ENCODE data around the gene STK25. TPM values are rescaled to one million over a fixed set of nuclear protein-coding genes. Genes with fewer than 3 reads are reported as not detected.
"Not testable (repeated sequence)": the region's sequence is repeated elsewhere in the genome, so short reads cannot be mapped to it uniquely, and the experiment has no call there.

STK25 gene
- total RNA-seq, 1 donor from 2014 or later, result 445 TPM

DNA sequence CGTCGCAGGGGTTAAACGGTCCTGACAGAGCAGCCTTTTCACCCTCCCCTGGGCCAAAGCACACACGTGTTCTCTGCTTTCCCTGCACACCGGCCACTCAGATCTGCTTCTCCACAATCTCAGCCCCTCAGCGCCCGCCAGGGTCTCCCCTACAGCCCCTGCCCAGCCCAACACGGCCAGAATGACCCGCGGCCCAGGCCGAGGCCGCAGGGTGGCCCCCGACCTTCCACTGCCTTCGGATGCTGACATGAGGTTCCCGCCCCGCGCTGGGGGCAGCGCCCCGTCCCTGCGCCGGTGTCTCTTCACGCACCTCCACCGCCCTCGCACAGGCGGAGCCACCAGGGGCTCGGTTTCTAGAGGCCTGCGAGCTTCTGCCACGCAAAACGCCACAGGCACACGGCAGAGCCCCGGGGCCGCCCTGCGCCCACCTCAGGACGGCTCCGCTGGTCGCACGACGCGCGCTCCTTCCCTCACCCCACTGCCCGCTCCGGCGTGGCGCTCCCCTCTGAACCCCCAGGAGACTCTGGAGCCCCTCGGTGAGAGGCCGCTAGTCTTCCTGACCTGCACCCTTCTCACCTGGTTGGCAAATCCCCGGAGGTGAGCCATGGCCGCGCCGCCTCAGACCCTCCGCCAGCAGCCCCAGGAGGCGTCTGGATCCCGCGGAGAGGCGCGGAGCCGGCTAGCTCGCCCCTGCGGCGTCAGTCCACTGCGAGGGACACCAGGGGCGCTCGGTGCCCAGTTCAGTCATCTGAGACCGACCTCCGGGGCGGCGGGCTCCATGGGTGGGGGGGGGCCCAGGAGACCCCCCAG lies 749 bp downstream of the STK25 start:
- peak; percentile 71 for DNase-seq

DNA sequence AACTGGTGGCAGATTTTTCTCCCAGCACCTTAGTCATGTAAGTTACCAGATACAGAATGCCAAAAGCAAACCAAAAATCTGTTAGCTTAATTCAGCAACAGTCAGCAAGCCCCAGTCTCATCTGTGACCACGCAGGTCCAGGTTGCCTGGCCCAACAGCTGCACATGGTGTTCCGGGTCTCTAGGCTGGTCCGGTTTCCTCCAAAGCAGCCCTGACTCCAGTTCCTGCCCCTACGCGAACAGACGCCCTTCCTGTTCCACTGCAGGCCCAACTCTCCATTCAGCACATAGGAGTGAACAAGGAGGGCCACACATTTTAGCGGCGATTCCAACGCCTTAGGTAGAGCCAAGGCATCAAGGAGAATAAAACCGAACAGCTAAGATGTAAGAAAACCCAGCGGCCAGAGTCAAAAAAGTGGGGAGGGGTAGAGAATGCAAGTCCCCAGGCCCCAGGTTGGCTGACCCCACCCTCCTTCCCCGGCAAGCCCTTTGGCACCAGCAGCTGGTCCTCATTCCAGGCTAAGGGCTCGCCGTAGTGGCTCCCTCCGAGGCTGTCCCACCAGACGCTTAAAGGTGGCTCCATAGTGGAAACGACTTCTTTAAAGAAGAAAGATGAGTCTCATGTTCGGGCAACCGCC lies 1.5 kb downstream of the STK25 start:
- DNase-seq, result peak; percentile 71

DNA sequence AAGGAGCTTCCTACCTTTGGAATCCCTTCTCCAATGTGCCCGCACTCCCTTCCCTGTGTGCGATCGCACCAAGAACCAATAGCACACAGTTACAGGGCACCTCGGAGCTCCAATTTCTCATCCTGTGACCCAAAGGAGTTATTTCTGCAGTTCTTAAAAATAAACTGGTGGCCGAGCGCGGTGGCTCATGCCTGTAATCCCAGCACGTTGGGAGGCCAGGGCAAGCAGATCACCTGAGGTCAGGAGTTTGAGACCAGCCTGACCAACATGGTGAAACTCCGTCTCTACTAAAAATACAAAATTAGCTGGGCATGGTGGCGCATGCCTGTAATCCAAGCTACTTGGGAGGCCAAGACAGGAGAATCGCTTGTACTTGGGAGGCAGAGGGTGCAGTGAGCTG lies 2.1 kb downstream of the STK25 start:
- DNase-seq, result not testable (repeated sequence)

DNA sequence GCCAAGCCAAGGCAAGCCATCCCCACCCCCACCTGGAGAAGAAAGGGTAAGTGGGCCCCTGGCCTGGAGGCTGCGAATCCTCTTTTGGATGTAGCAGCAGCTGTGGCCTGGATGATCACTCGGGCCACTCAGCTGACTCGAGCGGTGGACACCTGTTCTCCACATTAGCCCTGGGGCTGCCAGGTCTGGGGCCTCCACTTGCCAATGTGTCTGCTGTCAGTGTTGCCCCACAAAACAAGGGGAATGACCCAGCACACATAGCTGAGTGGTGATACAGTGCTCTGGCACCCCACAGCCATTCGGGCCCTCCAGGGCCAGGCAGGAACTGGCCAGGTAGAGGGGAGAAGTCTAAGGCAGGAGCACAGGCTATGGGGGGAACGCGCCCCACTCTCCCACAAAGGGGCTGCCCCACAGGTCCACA lies 2.6 kb downstream of the STK25 start:
- DNase-seq, result no peak

DNA sequence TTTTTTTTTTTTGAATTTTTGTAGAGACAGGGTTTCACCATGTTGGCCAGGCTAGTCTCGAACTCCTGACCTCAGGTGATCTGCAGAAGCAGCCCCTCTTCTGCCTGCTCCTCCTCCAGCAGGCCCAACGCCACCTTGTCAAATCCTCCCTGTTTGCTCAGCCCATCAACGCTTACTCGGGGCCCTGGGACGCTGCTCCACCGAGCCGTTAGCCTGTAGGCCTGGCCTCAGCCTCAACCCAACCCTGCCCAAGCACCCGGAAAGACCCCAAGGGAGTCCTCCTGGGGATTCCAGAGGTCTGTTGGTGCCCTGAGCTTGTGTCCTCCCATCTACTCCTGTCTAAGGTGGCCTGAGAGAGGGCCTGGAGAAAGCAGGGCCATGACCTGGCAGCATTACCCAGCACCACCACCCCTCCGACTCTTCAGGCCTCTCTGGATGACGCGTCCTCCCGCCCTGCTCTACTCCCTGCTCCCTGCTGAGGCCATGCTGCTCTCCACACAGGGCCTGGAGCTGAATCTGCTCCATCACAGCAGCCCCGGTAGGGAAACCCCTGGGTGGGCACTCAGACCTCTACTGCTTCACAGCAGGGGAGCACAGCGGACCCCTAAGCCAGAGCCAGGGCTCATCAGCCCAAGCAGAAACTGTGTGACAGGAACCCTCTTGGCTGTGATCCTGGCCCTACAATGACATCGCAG lies 3.2 kb downstream of the STK25 start:
- DNase-seq, result no peak

DNA sequence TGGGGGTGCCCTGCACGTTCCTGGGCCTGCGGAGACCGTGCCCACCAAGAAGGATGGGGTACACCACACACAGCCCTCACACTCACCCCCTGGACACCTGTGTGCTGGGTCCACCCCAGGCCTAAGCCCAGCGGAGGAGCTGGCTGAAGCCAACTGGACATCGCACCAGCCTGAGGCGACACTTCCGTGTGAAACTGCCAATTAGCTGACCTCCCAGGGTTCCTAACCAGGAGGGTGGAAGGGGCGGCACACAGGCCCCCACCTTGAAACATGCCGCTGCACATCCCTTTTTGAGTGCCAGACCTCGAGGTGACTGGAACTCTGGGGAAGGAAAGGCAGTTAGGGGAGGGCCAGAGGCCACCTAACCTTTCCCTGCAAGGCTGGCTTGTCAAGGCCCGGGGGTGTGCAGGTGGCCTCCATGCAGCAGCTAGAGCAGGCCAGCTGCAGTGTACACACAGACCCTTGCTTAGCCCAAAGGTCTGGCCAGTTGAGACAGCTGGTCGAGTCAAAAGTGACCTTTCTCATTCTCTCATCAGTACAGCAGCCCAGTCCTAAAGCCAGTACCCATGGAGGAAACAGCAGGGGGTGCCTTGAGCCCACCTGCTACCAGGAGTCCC lies 4.5 kb downstream of the STK25 start:
- no peak for DNase-seq

DNA sequence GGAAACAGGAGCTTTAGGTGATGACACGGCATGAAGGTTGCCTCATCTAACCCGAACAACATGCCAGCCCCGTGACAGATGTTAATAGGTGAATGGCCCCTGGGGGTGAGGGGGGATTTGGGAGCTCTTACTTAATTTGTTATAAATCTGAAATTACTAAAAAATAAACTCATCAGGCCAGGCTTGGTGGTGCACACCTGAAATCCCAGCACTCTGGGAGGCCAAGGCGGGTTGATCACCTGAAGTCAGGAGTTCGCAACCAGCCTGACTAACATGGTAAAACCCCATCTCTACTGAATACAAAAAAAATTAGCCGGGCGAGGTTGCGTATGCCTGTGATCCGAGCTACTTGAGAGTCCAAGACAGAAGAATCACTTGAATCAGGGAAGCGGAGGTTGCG lies 6.1 kb downstream of the STK25 start:
- no peak for DNase-seq

DNA sequence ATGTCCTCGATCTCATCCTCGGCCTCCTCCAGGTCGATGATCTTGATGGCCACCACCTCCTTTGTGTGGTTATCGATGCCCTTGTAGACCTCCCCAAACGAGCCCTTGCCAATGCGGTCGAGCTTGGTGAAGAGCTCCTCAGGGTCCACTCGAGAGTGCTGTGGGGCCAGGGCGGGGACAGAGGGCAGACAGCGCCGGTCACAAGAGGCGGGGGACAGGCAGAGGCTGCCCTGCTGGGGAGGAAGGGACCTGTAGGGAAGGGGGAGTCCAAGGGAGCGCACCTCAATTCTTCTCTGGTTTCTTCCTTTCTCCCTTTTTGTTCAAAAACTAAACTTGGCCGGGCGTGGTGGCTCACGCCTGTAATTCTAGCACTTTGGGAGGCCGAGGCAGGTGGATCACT lies 6.8 kb downstream of the STK25 start:
- DNase-seq, result no peak

DNA sequence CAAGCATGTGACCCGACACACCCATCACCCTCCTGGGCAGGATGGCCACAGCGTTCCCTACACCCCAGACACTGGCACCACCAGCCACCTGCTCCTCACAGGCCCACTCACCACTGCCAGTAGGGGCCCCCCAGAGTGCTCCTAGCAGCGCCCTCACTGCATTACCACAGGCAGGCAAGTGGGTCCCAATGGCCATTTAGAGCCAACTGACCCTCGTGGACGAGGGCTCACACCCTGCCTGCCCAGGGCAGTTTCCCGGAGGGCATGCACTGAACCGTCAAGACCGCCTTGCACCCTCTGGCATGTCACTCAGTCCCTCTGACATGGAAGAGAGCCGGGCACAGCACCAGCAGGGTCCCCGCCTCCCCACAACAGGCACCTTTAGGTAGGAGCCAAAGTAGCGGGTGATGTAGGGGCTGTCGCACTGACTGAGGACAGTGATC lies 7.3 kb downstream of the STK25 start:
- no peak for DNase-seq

DNA sequence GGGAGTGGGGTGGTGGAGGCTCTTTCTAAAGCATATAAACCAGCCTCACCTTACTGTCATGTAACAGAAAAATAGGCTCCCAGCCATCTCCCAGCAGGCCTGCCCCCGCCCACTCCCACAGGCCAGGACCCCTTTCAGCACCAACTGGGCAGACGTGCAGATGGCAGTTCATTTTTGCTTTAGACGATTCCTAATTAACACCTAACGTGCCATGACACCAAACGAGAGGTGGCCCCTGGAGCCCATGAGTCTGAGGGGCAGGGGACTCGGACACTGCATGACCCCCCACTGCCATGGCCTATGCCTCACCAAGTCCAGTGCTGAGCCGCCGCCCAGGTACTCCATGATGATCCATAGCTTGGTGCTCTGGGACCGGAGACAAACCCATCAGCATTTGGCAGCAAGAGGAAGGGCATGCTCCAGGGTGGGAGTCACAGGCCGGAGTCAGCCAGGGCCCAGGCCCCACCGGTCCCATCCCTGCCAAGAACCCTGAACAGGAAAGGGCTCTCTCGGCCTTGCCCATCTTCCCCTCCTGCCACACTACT lies 7.9 kb downstream of the STK25 start:
- no peak for DNase-seq

DNA sequence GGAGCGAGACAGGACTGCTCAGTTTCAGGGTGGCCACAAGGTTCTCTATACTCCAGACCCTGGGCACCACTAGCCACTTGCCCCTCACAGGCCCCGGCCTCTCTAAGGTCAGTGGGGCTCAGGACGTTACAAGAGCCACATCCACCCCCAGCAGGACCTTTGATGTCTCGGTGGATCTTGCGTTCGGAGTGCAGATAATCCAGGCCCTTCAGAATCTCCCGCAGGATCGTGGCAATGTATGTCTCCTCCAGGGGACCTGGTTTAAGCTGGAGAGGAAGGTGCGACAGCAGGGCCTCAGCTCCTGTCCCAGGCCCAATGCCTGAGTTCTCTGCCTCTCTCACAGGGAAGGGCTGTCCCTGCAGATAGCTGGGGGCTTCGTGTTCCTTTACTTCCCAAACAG lies 8.4 kb downstream of the STK25 start:
- DNase-seq, result no peak

DNA sequence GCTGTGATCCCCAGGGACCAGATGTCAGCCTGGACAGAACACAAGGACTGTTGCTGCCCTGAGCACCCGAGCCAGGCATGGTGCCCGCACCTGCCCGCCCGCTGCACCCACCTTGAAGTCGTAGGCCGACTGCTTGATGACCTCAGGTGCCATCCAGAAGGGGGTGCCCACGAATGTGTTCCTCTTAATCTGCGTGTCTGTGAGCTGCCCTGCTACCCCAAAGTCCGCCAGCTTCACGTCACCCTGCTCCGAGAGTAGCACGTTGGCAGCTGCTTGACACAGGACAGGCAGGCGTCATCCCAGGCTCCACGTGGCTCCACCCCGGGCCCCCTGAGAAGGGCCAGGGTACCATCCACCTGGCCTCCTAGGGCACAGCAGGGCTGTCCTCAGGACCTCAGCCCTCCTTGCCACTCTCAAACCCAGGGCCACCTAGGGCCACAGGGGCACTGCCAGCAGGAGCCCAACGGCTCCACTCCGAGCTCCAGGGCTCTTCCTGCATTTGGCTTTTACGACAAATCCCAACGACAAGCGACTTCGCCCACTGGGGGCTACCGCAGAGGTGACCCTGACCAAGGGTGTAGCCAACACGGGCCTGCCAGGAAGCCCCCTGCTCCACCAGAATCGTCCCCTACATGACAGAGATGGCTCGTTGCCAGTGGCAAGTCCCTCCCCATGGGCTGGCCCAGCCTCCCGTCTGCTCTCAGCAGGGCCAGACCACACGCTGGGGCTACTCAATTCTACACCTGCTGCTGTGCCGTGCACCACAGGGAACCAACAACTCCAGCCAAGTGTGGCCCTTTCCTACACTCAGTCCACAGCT lies 9.0 kb downstream of the STK25 start:
- no peak for DNase-seq

DNA sequence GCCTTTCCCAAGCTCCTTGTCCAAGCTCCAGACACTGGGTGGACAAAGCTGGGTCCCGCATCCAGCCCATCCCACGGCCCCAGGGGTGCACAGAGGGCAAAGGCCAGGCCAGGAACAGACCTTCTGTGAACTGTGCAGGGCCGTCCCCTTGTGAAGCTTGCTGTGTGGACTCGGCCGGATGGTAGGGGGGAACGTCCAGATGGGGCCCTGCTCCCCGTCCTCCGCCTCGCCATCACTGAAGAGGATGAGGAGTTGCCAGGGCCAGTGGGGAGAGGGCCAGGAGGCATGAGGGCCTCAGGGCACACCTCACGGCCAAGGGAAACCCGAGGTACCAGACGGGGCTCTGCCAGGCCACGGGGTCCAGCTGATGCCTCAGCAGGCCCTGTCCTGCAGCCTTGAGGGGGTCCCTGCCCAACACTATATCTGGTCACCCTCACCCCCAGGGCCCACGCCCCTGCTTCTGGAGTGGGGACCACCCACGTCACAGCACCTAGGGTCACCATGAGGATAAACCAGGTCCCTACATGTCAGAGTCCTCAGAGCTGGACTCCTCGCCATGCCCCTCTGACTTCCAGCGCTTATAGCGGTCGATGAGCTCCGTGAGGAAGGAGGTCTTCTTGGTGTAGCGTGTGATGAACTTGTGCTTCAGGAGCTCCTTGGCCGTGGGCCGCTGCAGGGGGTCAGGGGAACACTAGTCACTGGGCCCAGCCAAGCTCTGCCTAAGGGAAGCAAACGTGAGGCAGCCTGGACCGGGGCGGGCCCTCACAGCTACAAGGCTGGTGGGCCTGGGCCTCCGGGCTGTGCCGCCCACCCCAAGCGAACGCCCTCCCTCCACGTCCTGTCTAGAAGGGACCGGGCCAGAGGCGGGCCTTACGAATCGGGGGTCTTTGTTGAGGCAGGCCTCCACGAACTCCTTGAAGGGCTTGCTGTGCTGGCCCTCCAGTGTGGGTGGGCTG lies 10.0 kb downstream of the STK25 start:
- DNase-seq, result no peak

DNA sequence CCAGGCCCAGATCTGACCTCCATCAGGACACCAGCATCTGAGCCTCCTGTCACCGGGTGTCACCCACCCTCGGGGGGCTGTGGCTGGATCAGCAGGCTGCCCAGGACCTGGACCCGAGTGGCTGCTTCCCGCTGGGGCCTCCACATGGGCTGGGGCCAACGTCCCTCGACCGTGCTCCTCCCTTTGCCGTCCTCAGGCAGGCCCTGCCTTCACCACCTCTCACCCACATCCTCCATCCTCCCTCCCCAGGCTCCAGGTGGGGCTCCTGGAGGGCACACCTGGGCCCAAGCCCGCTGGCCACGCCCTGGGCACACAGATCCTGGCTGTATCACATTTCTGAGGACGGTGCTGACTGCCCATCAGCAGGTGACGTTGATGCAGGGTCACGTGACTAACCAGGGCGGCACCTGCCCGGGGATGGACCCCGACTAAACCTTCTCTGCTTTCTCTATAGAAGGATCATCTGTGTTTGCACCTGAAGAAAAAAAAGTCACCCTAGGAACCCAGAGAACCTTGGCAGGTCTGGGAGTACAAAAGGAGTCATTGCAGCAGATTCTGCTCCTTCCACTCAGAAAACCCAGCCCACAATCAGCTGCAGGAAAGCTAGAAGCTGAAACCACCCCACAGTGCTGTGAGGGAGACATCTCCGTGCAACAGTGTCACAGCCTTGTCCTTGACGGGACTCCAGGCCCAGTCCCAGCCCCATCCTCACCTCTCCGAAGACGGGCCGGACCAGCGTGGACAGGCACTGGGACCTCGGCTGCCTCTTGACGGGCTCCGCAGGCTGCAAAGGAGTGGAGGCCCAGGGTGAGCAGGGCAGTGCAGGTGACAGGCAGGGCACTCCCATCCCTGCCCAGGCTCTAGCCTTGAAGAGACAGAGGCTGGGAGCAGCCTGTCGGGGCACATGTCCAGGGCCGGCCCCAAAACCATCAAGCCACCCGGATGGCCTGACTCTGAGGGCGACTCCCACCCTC lies 11.2 kb downstream of the STK25 start:
- no peak for DNase-seq

DNA sequence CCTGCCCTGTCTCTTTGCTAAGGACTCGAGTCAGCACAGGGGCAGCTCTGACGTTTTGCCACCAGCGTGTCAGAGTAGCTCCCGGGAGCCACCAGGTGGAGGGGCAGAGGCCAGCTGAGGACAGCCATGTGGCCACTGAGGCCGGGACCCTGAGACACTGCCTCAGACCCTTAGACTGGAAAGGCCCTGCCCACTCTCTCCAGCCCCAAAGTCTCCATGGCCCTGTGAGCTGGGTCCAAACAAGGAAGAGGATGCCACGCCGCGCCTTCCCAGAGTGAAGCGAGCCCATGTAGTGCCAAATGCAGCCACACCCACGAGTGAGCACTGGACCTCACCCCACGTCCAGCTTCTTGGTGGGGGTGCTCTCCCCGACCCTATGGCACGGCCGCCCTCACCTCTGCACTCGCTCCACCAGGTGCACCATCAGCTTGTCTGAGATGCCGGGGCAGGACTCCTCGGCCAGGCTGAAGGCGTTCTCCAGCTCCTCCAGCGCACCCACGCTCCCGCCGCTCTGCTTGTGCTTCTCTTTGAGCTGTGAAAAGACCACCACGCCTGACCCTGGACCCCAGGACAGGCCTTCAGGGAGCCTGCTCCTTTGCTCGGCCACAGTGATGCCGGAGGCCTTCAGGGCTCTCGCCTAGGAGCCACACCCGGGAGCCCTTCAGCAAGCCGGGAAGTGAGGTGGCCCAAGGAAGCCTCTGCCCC lies 12.2 kb downstream of the STK25 start:
- DNase-seq, result no peak

DNA sequence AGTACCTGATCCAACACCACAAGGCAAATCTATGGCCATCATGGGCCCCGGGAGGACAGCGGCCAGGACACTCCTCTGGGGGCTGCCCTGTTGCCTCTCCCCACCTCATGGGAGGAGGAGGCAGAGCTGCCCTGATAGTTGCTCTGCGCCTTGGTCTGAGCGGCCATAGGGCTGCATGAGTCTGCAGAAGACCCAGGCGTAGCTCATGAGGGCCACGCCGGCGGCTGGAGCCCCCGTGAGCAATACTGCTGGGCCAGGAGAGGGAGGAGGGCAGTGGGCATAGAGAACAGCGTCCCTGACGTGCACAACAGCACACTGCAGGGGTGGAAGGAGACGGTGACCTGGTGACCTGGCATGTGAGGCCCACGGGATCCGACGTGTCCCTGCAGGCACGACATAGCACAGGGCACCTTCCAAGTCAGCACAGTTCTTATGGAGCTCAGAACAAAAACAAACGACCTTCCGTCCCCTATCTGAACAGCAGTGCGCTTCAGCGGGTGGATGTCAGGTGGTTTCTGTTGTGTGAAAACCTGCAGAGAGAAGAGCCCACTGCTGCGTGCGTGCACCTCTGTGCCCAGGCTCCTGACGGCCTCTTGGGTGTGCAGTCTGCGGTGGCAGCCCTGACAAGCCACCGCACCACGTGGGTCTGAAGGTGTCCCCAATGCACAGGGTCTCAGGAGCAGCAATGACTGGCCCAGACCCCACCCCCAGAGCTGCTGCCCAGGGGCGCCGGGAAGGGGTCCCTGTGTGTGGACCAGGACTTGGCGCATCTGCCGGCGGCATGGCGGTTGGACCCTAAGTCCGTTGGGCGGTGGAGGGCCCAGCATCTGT lies 13.0 kb downstream of the STK25 start:
- DNase-seq, result no peak

DNA sequence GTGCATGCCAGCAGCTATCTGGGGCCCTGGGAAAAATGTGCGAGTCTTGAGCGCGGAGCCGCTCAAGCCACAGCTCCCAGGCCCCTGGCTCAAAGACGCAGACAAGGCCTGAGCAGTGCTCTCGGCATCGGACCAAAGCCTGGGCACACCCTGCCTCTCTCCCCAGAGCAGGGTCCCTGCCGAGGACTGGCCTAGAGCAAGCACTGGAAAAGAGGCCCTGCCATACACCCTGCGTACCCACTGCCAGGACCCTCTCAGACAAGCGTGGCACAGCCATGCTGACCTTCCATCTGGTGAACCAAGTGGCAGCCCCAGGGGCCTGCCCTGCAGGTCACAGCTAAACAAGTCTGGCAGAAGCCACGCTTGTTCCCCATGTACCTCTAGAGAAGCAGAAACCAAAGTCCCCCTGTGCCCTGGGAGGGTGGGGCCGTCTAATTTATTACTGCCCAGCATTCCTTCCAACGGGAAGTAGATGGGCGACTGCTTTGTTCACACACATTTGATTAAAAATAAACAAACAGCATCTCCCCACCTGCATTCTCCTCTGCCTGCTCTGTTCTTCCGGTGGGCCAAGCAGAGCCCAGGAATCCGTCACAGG lies 14.0 kb downstream of the STK25 start:
- DNase-seq, result no peak

DNA sequence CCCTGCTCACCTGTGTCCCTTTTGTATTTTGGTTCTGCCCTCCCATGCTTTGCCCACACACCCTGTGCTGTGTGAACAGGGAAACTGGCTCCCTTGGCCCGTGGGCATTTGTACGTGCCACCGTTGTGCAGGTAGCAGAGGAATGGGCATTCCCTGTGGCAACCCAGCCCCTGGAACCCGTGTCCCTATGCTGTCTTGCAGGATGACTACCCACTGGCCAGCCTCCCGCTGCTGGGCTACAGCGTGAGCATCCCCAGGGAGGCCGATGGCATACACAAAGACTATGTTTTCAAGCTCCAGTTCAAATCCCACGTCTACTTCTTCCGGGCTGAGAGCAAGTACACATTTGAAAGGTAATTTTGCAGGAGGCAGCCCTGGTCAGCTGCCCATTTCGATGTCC lies 15.3 kb downstream of the STK25 start:
- no peak for DNase-seq

Measured in dermis blood vessel endothelial cell (primary cell).